SU-DHL-6 (cell line): ENCODE results near the gene CHMP6.

Experiments used
- H2AFZ ChIP-seq: fragments of 200-600 bp; sonication (generic); 2 replicates; pipeline ENCODE4 v1.6.1; 2014; ENCODE audit warnings: low read depth, mild to moderate bottlenecking, moderate library complexity, mixed read lengths, antibody characterized with exemption, low read length; ENCODE audit not compliant: severe bottlenecking
- H3F3A ChIP-seq: fragments of 200-600 bp; shearing (Covaris generic); 2 replicates; pipeline ENCODE4 v1.6.0; 2016; ENCODE audit warnings: antibody characterized with exemption, mild to moderate bottlenecking; ENCODE audit not compliant: insufficient read depth
- H3K27ac ChIP-seq: fragments of 200-600 bp; sonication (generic); 2 replicates; pipeline ENCODE4 v1.5.1; 2016; ENCODE audit warnings: low read depth, mild to moderate bottlenecking, low read length, moderate library complexity, mixed read lengths
- H3K27me3 ChIP-seq: fragments of 200-600 bp; sonication (generic), shearing (Covaris generic); 2 replicates; pipeline ENCODE4 v1.6.0; 2014; ENCODE audit warnings: mild to moderate bottlenecking, low read length
- H3K36me3 ChIP-seq: fragments of 200-600 bp; sonication (generic); 2 replicates; pipeline ENCODE4 v1.6.1; 2014; ENCODE audit warnings: mild to moderate bottlenecking, low read length, mixed read lengths
- H3K4me2 ChIP-seq: fragments of 300-600, 200-600 bp; shearing (Covaris generic), sonication (generic); 2 replicates; pipeline ENCODE4 v1.6.0; 2014; ENCODE audit warnings: low read length, low read depth, mild to moderate bottlenecking; ENCODE audit not compliant: poor library complexity, severe bottlenecking
- H3K4me3 ChIP-seq: fragments of 200-600 bp; sonication (generic); 2 replicates; pipeline ENCODE4 v1.5.1; 2014; ENCODE audit warnings: antibody characterized with exemption, low read length, mild to moderate bottlenecking, mixed read lengths; ENCODE audit not compliant: insufficient read depth, poor library complexity, severe bottlenecking
- H3K79me2 ChIP-seq: fragments of 200-600 bp; sonication (generic); 2 replicates; pipeline ENCODE4 v1.6.1; 2014; ENCODE audit warnings: mild to moderate bottlenecking, low read length, moderate library complexity; ENCODE audit not compliant: insufficient read depth
- H3K9ac ChIP-seq: fragments of 200-600 bp; sonication (generic); 2 replicates; pipeline ENCODE4 v1.7.0; 2014; ENCODE audit warnings: mild to moderate bottlenecking, low read length
- H3K9me2 ChIP-seq: fragments of 200-600 bp; sonication (generic); replicated peaks from 2 replicates; pipeline ENCODE4 v1.6.1; 2014; ENCODE audit warnings: low read length; ENCODE audit not compliant: insufficient read depth
- H3K9me3 ChIP-seq: fragments of 200-600 bp; sonication (generic); 2 replicates; pipeline ENCODE4 v1.6.1; 2014; ENCODE audit warnings: low read length, mixed read lengths; ENCODE audit not compliant: insufficient read depth
- H4K20me1 ChIP-seq: fragments of 200-600 bp; sonication (generic); 2 replicates; pipeline ENCODE4 v1.6.1; 2014; ENCODE audit warnings: low read depth, mild to moderate bottlenecking, antibody characterized with exemption, low read length, moderate library complexity, mixed read lengths
- CTCF ChIP-seq: fragments of 200-600 bp; sonication (generic); IDR thresholded peaks from one replicate; pipeline ENCODE4 v1.5.1; 2017; ENCODE audit warnings: antibody characterized with exemption, mild to moderate bottlenecking, low read length, moderate library complexity; ENCODE audit not compliant: insufficient read depth, poor library complexity, severe bottlenecking
- EZH2phosphoT487 ChIP-seq: fragments of 200-600 bp; sonication (generic), shearing (Covaris generic); conservative IDR thresholded peaks from 2 replicates; pipeline ENCODE4 v1.6.1; 2018; ENCODE audit warnings: mild to moderate bottlenecking, antibody characterized with exemption, low read length, moderate library complexity, mixed read lengths

CHMP6 gene

GRCh38 chr17:80978499-80979497, 12.8 kb upstream of the CHMP6 start:
- no peak for TF ChIP-seq EZH2phosphoT487
- Histone ChIP-seq H3K9me3 (no peaks in the 10 kb centered on the region), H3K4me2 (no peak overlapping the region), H3K79me2 (no peaks in the 10 kb centered on the region), H2AFZ (no peak overlapping the region), H3K9me2 (no peaks in the 10 kb centered on the region), H4K20me1 (no peaks in the 10 kb centered on the region), H3F3A (no peaks in the 10 kb centered on the region), H3K4me3 (no peak overlapping the region), H3K27ac (no peak overlapping the region), H3K27me3 (no peaks in the 10 kb centered on the region), H3K9ac (no peak overlapping the region), H3K36me3 (no peaks in the 10 kb centered on the region)

GRCh38 chr17:80979547-80980378, 11.9 kb upstream of the CHMP6 start:
- no peaks in the 10 kb centered on the region for H3K9me2 ChIP-seq
- no peak overlapping the region for H3K4me2 ChIP-seq
- H3F3A ChIP-seq = no peaks in the 10 kb centered on the region
- H3K27ac ChIP-seq = no peak overlapping the region
- no peak overlapping the region for H2AFZ ChIP-seq
- no peaks in the 10 kb centered on the region for H4K20me1 ChIP-seq
- H3K79me2 ChIP-seq = no peaks in the 10 kb centered on the region
- H3K36me3 ChIP-seq = no peaks in the 10 kb centered on the region
- H3K4me3 ChIP-seq = no peak overlapping the region
- H3K27me3 ChIP-seq = no peaks in the 10 kb centered on the region
- no peaks in the 10 kb centered on the region for H3K9me3 ChIP-seq
- TF ChIP-seq EZH2phosphoT487 = no peak
- no peak overlapping the region for H3K9ac ChIP-seq

DNA sequence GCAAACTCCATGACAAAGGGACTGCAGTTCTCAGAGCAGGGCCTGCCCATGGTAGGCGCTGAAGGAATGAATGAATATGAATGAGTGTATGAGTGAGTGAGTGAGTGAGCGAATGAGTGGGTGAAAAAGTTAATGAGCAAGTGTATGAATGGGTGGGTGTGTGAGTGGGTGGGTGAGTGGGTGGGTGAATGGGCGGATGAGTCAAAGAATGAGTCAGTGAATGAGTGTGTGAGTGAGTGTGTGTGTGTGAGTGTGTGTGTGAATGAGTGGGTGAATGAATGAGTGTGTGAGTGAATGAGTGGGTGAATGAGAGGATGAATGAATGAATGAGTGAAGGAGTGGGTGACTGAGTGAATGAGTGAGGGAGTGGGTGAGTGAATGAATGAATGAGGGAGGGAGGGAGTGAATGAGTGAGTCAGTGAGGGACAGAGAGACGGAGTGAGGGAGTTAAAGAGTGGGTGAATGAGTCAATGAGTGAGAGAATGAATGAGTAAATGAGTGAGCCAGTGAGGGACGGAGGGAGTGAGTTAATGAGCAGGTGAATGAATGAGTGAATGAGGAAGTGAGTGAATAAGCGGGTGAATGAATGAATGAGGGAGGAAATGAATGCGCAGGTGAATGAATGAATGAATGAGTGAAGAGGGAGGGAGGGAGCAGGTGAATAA, 11.1 kb upstream of the CHMP6 start:
- no peak for TF ChIP-seq CTCF
- TF ChIP-seq EZH2phosphoT487 = no peak
- Histone ChIP-seq H3F3A (no peaks in the 10 kb centered on the region), H3K9ac (no peak overlapping the region), H3K9me2 (no peaks in the 10 kb centered on the region), H3K27ac (no peak overlapping the region), H3K36me3 (no peaks in the 10 kb centered on the region), H3K27me3 (no peaks in the 10 kb centered on the region), H3K9me3 (no peaks in the 10 kb centered on the region), H3K79me2 (no peaks in the 10 kb centered on the region), H4K20me1 (no peaks in the 10 kb centered on the region), H3K4me2 (no peak overlapping the region), H3K4me3 (no peak overlapping the region), H2AFZ (no peak overlapping the region)
